ENCODE data around the gene FOXL2NB.

Gene FOXL2NB

GRCh38 chr3:138976047-138976446, 29.0 kb downstream of the FOXL2NB start:
- Histone ChIP-seq H3K4me3 (replicated peaks; ENCODE audit: low read depth, low read length) (no peak overlapping the region), H3K27me3 (replicated peaks; ENCODE audit: control insufficient read depth, insufficient read depth, low read length) (no peaks in the 10 kb centered on the region; the same call in 1 of the 2 replicates)
- no peak for TF ChIP-seq CTCF (IDR thresholded peaks at IDR 0.05; ENCODE audit: insufficient read depth, low read length, poor library complexity, severe bottlenecking)

GRCh38 chr3:138984816-138985215, 37.8 kb downstream of the FOXL2NB start:
- Histone ChIP-seq H3K4me3 (replicated peaks; ENCODE audit: low read depth, low read length) (no peak overlapping the region), H3K27me3 (replicated peaks; ENCODE audit: control insufficient read depth, insufficient read depth, low read length) (no peaks in the 10 kb centered on the region; the same call in 1 of the 2 replicates), H3K36me3 (ENCODE audit: control insufficient read depth, insufficient read depth, low read length) (no peaks in the 10 kb centered on the region)
- TF ChIP-seq CTCF (IDR thresholded peaks at IDR 0.05; ENCODE audit: insufficient read depth, low read length, poor library complexity, severe bottlenecking) = no peak
- DNase-seq (ENCODE audit: extremely low read depth, insufficient read length) = no peak

More at GRCh38 chr3:138976047-138976446, 29.0 kb downstream of the FOXL2NB start:
- H3K36me3 ChIP-seq (ENCODE audit: control insufficient read depth, insufficient read depth, low read length) = no peaks in the 10 kb centered on the region
- no peak for DNase-seq (ENCODE audit: extremely low read depth, insufficient read length)

- no peak for TF ChIP-seq CTCF (IDR thresholded peaks at IDR 0.05; ENCODE audit: insufficient read depth, low read length, poor library complexity, severe bottlenecking)
- Histone ChIP-seq H3K4me3 (replicated peaks; ENCODE audit: low read depth, low read length) (no peak overlapping the region), H3K36me3 (ENCODE audit: control insufficient read depth, insufficient read depth, low read length) (no peaks in the 10 kb centered on the region), H3K27me3 (replicated peaks; ENCODE audit: control insufficient read depth, insufficient read depth, low read length) (no peaks in the 10 kb centered on the region; the same call in 1 of the 2 replicates)
- no peak for DNase-seq (ENCODE audit: extremely low read depth, insufficient read length)
Observed at GRCh38 chr3:138985932-138986331, 38.9 kb downstream of the FOXL2NB start.

- no peak for DNase-seq (ENCODE audit: extremely low read depth, insufficient read length)
- no peak for TF ChIP-seq CTCF (IDR thresholded peaks at IDR 0.05; ENCODE audit: insufficient read depth, low read length, poor library complexity, severe bottlenecking)
- H3K27me3 ChIP-seq (replicated peaks; ENCODE audit: control insufficient read depth, insufficient read depth, low read length) = no peaks in the 10 kb centered on the region; the same call in 1 of the 2 replicates
Observed at GRCh38 chr3:138987181-138987580, 40.2 kb downstream of the FOXL2NB start.

GRCh38 chr3:138995706-138996105, 48.7 kb downstream of the FOXL2NB start:
- DNase-seq (ENCODE audit: extremely low read depth, insufficient read length) = no peak
- H3K4me3 ChIP-seq (replicated peaks; ENCODE audit: low read depth, low read length) = no peak overlapping the region
- H3K36me3 ChIP-seq (ENCODE audit: control insufficient read depth, insufficient read depth, low read length) = no peaks in the 10 kb centered on the region
- no peaks in the 10 kb centered on the region for H3K27me3 ChIP-seq (replicated peaks; ENCODE audit: control insufficient read depth, insufficient read depth, low read length)
- TF ChIP-seq CTCF (IDR thresholded peaks at IDR 0.05; ENCODE audit: insufficient read depth, low read length, poor library complexity, severe bottlenecking) = no peak

More at GRCh38 chr3:138987181-138987580, 40.2 kb downstream of the FOXL2NB start:
- H3K36me3 ChIP-seq (ENCODE audit: control insufficient read depth, insufficient read depth, low read length) = no peaks in the 10 kb centered on the region
- H3K4me3 ChIP-seq (replicated peaks; ENCODE audit: low read depth, low read length) = no peak overlapping the region
